Stomach (tissue), 4 donors: ENCODE results near the gene FSTL4.

ENCODE experiments used
- EP300 ChIP-seq: sonication (generic); formaldehyde crosslinking; IDR thresholded peaks from one replicate; pipeline ENCODE4 v1.6.1; 2017; ENCODE audit warnings: antibody characterized with exemption
- TF ChIP-seq, protein P1 (sequence below), 7 experiments: fragments of 450-650 bp in 4 of 7; fragments of 200-600 bp in 3 of 7; sonication (generic) in 3 of 7; IDR thresholded peaks; one replicate each; pipeline ENCODE4 v1.5.1; 2016 to 2019; ENCODE audit warnings: antibody characterized with exemption in 7 of 7, control low read depth in 2 of 7, mild to moderate bottlenecking in 1 of 7

DNA sequence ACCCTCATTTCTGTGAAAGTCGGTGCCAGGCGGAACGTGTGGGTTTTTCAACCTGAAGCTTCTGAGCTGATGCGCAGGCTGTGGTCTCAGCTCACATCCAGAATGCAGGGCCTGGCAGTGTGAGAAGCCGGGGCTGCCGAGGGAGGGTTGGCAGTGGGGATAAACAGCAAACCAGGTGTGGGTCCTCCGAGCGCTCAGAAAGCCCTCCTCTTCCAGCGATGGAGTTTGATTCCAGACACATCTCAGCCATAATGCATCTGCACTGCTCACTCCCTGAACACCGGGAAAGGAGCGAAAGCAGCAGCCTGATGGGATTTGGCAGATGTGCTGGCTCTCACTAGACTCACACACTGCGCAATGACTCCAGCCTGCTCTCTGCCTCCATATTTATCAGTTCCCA is 280.4 kb downstream of the FSTL4 start:
- TF ChIP-seq, protein P1, sequence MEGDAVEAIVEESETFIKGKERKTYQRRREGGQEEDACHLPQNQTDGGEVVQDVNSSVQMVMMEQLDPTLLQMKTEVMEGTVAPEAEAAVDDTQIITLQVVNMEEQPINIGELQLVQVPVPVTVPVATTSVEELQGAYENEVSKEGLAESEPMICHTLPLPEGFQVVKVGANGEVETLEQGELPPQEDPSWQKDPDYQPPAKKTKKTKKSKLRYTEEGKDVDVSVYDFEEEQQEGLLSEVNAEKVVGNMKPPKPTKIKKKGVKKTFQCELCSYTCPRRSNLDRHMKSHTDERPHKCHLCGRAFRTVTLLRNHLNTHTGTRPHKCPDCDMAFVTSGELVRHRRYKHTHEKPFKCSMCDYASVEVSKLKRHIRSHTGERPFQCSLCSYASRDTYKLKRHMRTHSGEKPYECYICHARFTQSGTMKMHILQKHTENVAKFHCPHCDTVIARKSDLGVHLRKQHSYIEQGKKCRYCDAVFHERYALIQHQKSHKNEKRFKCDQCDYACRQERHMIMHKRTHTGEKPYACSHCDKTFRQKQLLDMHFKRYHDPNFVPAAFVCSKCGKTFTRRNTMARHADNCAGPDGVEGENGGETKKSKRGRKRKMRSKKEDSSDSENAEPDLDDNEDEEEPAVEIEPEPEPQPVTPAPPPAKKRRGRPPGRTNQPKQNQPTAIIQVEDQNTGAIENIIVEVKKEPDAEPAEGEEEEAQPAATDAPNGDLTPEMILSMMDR (IDR thresholded peaks at IDR 0.05): no peak
- no peak for TF ChIP-seq EP300
